Smooth muscle cell (in vitro differentiated cells): ENCODE results near the gene P3H3. TPM values are rescaled to one million over a fixed set of nuclear protein-coding genes. Genes with fewer than 3 reads are reported as not detected.

Experiments used
- DNase-seq: peaks from one replicate; lab custom pipeline; 2025; ENCODE audit not compliant: unreplicated experiment; lab: John Stamatoyannopoulos, UW
- H2AFZ ChIP-seq: fragments of 200-600 bp; sonication (generic); 2 replicates; pipeline ENCODE4 v1.6.0; 2016; ENCODE audit warnings: antibody characterized with exemption, low read depth, mild to moderate bottlenecking
- H3F3A ChIP-seq: fragments of 200-600 bp; sonication (generic); 2 replicates; pipeline ENCODE4 v1.6.0; 2017; ENCODE audit warnings: antibody characterized with exemption, low read depth
- H3K27ac ChIP-seq: fragments of 200-600 bp; sonication (generic); 2 replicates; pipeline ENCODE4 v1.5.1; 2016; ENCODE audit warnings: low read depth, mild to moderate bottlenecking
- H3K27me3 ChIP-seq: fragments of 200-600 bp; sonication (generic); 2 replicates; pipeline ENCODE4 v1.6.1; 2016; ENCODE audit warnings: low read depth, mild to moderate bottlenecking
- H3K36me3 ChIP-seq: fragments of 200-600 bp; sonication (generic); 2 replicates; pipeline ENCODE4 v1.5.1; 2016; ENCODE audit warnings: low read depth
- H3K4me1 ChIP-seq: fragments of 200-600 bp; sonication (generic); 2 replicates; pipeline ENCODE4 v1.5.1; 2016; ENCODE audit warnings: low read depth
- H3K4me2 ChIP-seq: fragments of 200-600 bp; sonication (generic); 2 replicates; pipeline ENCODE4 v1.6.0; 2016; ENCODE audit warnings: mild to moderate bottlenecking
- H3K4me3 ChIP-seq: fragments of 200-600 bp; sonication (generic); 2 replicates; pipeline ENCODE4 v1.5.1; 2016; ENCODE audit warnings: mild to moderate bottlenecking
- H3K79me2 ChIP-seq: fragments of 200-600 bp; sonication (generic); 2 replicates; pipeline ENCODE4 v1.6.0; 2016; ENCODE audit warnings: low read depth, mild to moderate bottlenecking
- H3K9ac ChIP-seq: fragments of 200-600 bp; sonication (generic); 2 replicates; pipeline ENCODE4 v1.6.0; 2016; ENCODE audit warnings: low read depth
- H3K9me3 ChIP-seq: fragments of 200-600 bp; sonication (generic); replicated peaks from 2 replicates; pipeline ENCODE4 v1.5.1; 2016; ENCODE audit warnings: low read depth
- H4K20me1 ChIP-seq: fragments of 200-600 bp; sonication (generic); 2 replicates; pipeline ENCODE4 v1.6.0; 2016; ENCODE audit warnings: low read depth
- WGBS: methylation state at CpG from one replicate; pipeline ENCODE4 v1.1.7; 2016; ENCODE audit warnings: low lambda C conversion rate; 5-methylcytosine and 5-hydroxymethylcytosine counted together
- polyA plus RNA-seq: library from polyadenylated mRNA; unstranded; fragments of >200 nt; fragmentation: Nextera tagmentation; extraction: Ambion mirVana; gene quantifications from 2 replicates; pipeline ENCODE4 v1.2.1, GENCODE V29; 2016
- total RNA-seq: library from RNA; depleted of rRNA; stranded (reverse); fragments of >200 nt; gene quantifications from 2 replicates; pipeline ENCODE4 v1.2.3, GENCODE V29; 2014
- TF ChIP-seq, protein P1 (sequence below): fragments of 200-600 bp; sonication (generic); IDR thresholded peaks from 2 replicates; pipeline ENCODE4 v1.5.1; 2017; ENCODE audit warnings: borderline replicate concordance, mild to moderate bottlenecking, antibody characterized with exemption; ENCODE audit not compliant: insufficient read depth, poor library complexity, severe bottlenecking

The P3H3 gene
- total and polyA plus RNA-seq, 2 experiments from 2014 or later: 42.8 to 108 TPM

GRCh38 chr12:6840330-6840729 lies 12.1 kb downstream of the P3H3 start:
- DNase-seq: no peak
- H3K9ac ChIP-seq: no peak overlapping the region
- H3K9me3 ChIP-seq: no peaks in the 10 kb centered on the region
- no peak overlapping the region for H3K27ac ChIP-seq
- WGBS: 56% methylated on average over 1 of the region's 1 CpG
- peaks cover 6% of the 10 kb centered on the region for H4K20me1 ChIP-seq
- H3K27me3 ChIP-seq: no peaks in the 10 kb centered on the region
- peaks cover 11% of the 10 kb centered on the region for H3K4me1 ChIP-seq
- H2AFZ ChIP-seq: no peak overlapping the region
- H3K79me2 ChIP-seq: no peaks in the 10 kb centered on the region
- H3K36me3 ChIP-seq: no peaks in the 10 kb centered on the region
- no peak overlapping the region for H3K4me3 ChIP-seq
- H3K4me2 ChIP-seq: no peak overlapping the region
- no peaks in the 10 kb centered on the region for H3F3A ChIP-seq
- TF ChIP-seq, protein P1, sequence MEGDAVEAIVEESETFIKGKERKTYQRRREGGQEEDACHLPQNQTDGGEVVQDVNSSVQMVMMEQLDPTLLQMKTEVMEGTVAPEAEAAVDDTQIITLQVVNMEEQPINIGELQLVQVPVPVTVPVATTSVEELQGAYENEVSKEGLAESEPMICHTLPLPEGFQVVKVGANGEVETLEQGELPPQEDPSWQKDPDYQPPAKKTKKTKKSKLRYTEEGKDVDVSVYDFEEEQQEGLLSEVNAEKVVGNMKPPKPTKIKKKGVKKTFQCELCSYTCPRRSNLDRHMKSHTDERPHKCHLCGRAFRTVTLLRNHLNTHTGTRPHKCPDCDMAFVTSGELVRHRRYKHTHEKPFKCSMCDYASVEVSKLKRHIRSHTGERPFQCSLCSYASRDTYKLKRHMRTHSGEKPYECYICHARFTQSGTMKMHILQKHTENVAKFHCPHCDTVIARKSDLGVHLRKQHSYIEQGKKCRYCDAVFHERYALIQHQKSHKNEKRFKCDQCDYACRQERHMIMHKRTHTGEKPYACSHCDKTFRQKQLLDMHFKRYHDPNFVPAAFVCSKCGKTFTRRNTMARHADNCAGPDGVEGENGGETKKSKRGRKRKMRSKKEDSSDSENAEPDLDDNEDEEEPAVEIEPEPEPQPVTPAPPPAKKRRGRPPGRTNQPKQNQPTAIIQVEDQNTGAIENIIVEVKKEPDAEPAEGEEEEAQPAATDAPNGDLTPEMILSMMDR: no peak

GRCh38 chr12:6840761-6841515 lies 12.7 kb downstream of the P3H3 start, which contains the start of gene GNB3:
GNB3 (plus strand) TSS chr12:6840925; CDS start chr12:6841288, 363 bp downstream.
- H4K20me1 ChIP-seq: peaks cover 6% of the 10 kb centered on the region
- no peaks in the 10 kb centered on the region for H3K36me3 ChIP-seq
- WGBS: 79% methylated on average over 24 of the region's 24 CpGs
- H2AFZ ChIP-seq: no peak within 1 kb of the TSS
- H3F3A ChIP-seq: no peaks in the 10 kb centered on the region
- H3K4me3 ChIP-seq: no peak within 1 kb of the TSS
- H3K79me2 ChIP-seq: no peaks in the 10 kb centered on the region
- no peak for DNase-seq
- no peak within 1 kb of the TSS for H3K27ac ChIP-seq
- H3K9me3 ChIP-seq: no peaks in the 10 kb centered on the region
- no peaks in the 10 kb centered on the region for H3K27me3 ChIP-seq
- TF ChIP-seq, protein P1: no peak
- H3K4me1 ChIP-seq: peaks cover 11% of the 10 kb centered on the region
- no peak within 1 kb of the TSS for H3K9ac ChIP-seq
- H3K4me2 ChIP-seq: no peak within 1 kb of the TSS

DNA sequence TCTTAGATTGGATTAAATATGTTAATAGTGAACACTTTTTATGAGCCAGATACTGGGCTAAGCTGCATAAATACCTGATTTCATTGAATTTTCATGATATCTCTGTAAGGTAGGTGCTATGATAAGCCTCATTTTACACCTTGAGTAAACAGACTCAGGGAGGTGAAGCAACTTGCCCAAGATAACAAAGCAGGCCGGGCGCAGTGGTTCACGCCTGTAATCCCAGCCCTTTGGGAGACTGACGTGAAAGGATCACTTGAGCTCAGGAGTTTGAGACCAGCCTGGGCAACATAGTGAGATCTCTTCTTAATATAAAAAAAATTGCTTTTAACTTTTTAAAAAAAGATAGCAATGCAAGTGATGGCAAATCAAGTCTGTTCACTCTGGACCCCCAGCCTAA lies 13.9 kb downstream of the P3H3 start:
- Histone ChIP-seq H3K4me1 (peaks cover 11% of the 10 kb centered on the region), H3K4me3 (no peak overlapping the region), H3K9ac (no peak overlapping the region), H3K4me2 (no peak overlapping the region), H4K20me1 (peaks cover 6% of the 10 kb centered on the region), H3K36me3 (no peaks in the 10 kb centered on the region), H3K27ac (no peak overlapping the region), H3K9me3 (no peaks in the 10 kb centered on the region), H3K27me3 (no peaks in the 10 kb centered on the region), H2AFZ (no peak overlapping the region), H3F3A (no peaks in the 10 kb centered on the region), H3K79me2 (no peaks in the 10 kb centered on the region)
- 96% methylated on average over 4 of the region's 4 CpGs for WGBS
- TF ChIP-seq, protein P1: no peak
- no peak for DNase-seq
